ENCODE results near the gene RNPC3.
"Not testable (repeated sequence)": the region's sequence is repeated elsewhere in the genome, so short reads cannot be mapped to it uniquely, and the experiment has no call there.

- not testable (repeated sequence) for TF ChIP-seq CTCF, POLR2A, POLR2AphosphoS5 (IDR thresholded peaks at IDR 0.05)
These were observed 45.8 kb downstream of the RNPC3 start, which contains the start of gene AMY2B for GRCh38 chr1:103571289-103571688.

All from upper lobe of left lung (tissue), 4 donors.